ENCODE results near the gene MOB1A. TPM values are rescaled to one million over a fixed set of nuclear protein-coding genes. Genes with fewer than 3 reads are reported as not detected.

Gene MOB1A
- total and polyA plus RNA-seq, 2 of the 8 experiments (the other 6 are each of a cell fraction or from before 2014, with no cell fraction given): 21.6 to 91.7 TPM

- POLR2A ChIA-PET (ENCODE audit: partially characterized antibody): interaction anchor here (0.7 to 1.1 kb wide), 4 partner anchors 9 to 37 kb away, joined by 3 to 4 read pairs (median 3); no protein-coding TSS in a partner anchor
- no peak overlapping the region for H3K4me2 ChIP-seq (ENCODE audit: insufficient read depth in 1 of 2, low read depth in 2 of 2, low read length in 2 of 2)
- TF ChIP-seq RNF2 (IDR thresholded peaks at IDR 0.05; ENCODE audit: borderline replicate concordance, low read depth, low read length, missing control alignments, poor library complexity, severe bottlenecking) (no peak), ASH2L (IDR thresholded peaks at IDR 0.05; ENCODE audit: low read length) (no peak), FOSL1 (IDR thresholded peaks at IDR 0.05; ENCODE audit: insufficient read depth, low read depth, low read length) (no peak), POU5F1 (IDR thresholded peaks at IDR 0.05; ENCODE audit: low read depth, low read length) (no peak), CTCF (IDR thresholded peaks at IDR 0.05; ENCODE audit: control extremely low read depth in 1 of 3, insufficient read depth in 1 of 3, low read depth in 1 of 3, low read length in 3 of 3) (no peak)
These were observed 67.3 kb downstream of the MOB1A start for GRCh38 chr2:74111380-74111779.

More at GRCh38 chr2:74111380-74111779, 67.3 kb downstream of the MOB1A start:
- no peak overlapping the region for H2BK15ac ChIP-seq (ENCODE audit: low read length)
- H2BK120ac ChIP-seq (replicated peaks; ENCODE audit: low read depth, low read length): no peak overlapping the region
- no peak overlapping the region for H3K56ac ChIP-seq (replicated peaks; ENCODE audit: insufficient read length, low read depth, low read length)
- H3K79me1 ChIP-seq (ENCODE audit: low read depth, low read length): no peaks in the 10 kb centered on the region
- no peak overlapping the region for H2BK20ac ChIP-seq (ENCODE audit: low read length)
- no peak overlapping the region for H4K5ac ChIP-seq (ENCODE audit: insufficient read length, low read depth, low read length)
- H3K9ac ChIP-seq (replicated peaks in 1 of 4; ENCODE audit: extremely low read depth in 1 of 4, low read depth in 3 of 4, low read length in 3 of 4): no peak overlapping the region
- no peaks in the 10 kb centered on the region for H3K36me3 ChIP-seq (ENCODE audit: control insufficient read depth in 2 of 4, insufficient read depth in 4 of 4, low read length in 3 of 4)
- H3K4me3 ChIP-seq (ENCODE audit: extremely low read depth in 1 of 4, insufficient read depth in 2 of 4, low read depth in 3 of 4, low read length in 4 of 4): no peak overlapping the region
- no peak overlapping the region for H2BK12ac ChIP-seq (ENCODE audit: low read depth, low read length)
- no peak overlapping the region for H4K91ac ChIP-seq (replicated peaks; ENCODE audit: insufficient read length, low read length)
- H3K18ac ChIP-seq (ENCODE audit: extremely low read depth, low read length): no peak overlapping the region
- H2AFZ ChIP-seq (ENCODE audit: low read length): no peak overlapping the region
- no peak overlapping the region for H3K27ac ChIP-seq (ENCODE audit: low read depth, low read length)
- no peak overlapping the region for H2BK5ac ChIP-seq (ENCODE audit: low read depth, low read length)
- H4K8ac ChIP-seq (ENCODE audit: extremely low read depth, insufficient read depth, low read length): no peak overlapping the region
- no peaks in the 10 kb centered on the region for H3K23me2 ChIP-seq (ENCODE audit: low read depth, low read length)
- H3K4me1 ChIP-seq (replicated peaks in 1 of 4; ENCODE audit: control insufficient read depth in 3 of 4, insufficient read depth in 4 of 4, low read length in 3 of 4): peaks cover 4 to 13% (median 9%) of the 10 kb centered on the region in 4 experiments
- H3K14ac ChIP-seq (ENCODE audit: insufficient read length): no peak overlapping the region
- no peak overlapping the region for H3K4ac ChIP-seq (replicated peaks; ENCODE audit: insufficient read length, low read depth, low read length)
- DNase-seq (ENCODE audit: low read depth in 1 of 2, low spot score in 2 of 2): no peak
- no peaks in the 10 kb centered on the region for H4K20me1 ChIP-seq (replicated peaks in 1 of 2; ENCODE audit: control insufficient read depth in 1 of 2, insufficient read depth in 2 of 2, low read length in 2 of 2)
- no peaks in the 10 kb centered on the region for H3K27me3 ChIP-seq (replicated peaks in 1 of 4; ENCODE audit: control insufficient read depth in 3 of 4, extremely low read depth in 1 of 4, insufficient read depth in 3 of 4, low read length in 3 of 4)
- CTCF ChIA-PET (ENCODE audit: partially characterized antibody): interaction anchor here (1.0 to 3.5 kb wide), 5 partner anchors 9 to 31 kb away, joined by 3 to 19 read pairs (median 4); no protein-coding TSS in a partner anchor
- H3K79me2 ChIP-seq (ENCODE audit: control insufficient read depth in 1 of 2, insufficient read depth in 2 of 2, low read length in 2 of 2): no peaks in the 10 kb centered on the region
- no peak for FAIRE-seq
- H2AK5ac ChIP-seq (ENCODE audit: low read depth, low read length): no peak overlapping the region
- H3K9me3 ChIP-seq (ENCODE audit: insufficient read depth in 2 of 2, low read depth in 1 of 2, low read length in 1 of 2): no peaks in the 10 kb centered on the region
- no peak overlapping the region for H3K23ac ChIP-seq (ENCODE audit: insufficient read length)

All from H1 (cell line).